ENCODE measurements around the gene TAF11L12. TPM values are rescaled to one million over a fixed set of nuclear protein-coding genes. Genes with fewer than 3 reads are reported as not detected.
"Not testable (repeated sequence)": the region's sequence is repeated elsewhere in the genome, so short reads cannot be mapped to it uniquely, and the experiment has no call there.

Gene TAF11L12
- total RNA-seq: not detected in 2 replicates
- long read RNA-seq: 0 reads

DNA sequence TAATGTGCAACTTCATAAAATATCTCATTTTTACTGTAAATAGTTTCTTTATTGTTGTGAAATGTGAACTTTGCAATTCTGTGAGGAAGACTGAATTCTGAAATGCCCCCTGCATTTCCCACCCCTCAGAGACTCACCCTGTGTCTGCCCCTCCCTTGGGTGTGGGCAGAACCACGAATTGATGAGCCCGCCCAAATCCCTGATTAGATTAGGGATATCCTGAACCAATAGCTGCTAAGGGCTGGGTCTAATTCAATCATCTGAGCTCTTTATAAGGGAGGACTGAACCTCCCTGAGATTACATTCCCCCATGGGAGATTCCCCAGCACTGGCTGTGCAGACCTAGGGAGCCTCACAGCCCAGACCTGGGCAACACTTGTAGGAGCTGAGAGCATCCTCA lies at the start of gene TAF11L12:
TSS of gene TAF11L12 (plus strand) at position 301 of the 400 bp plus-strand sequence.
- H3K27me3 Mint-ChIP-seq (ENCODE audit: low read depth); H3K9me3 Mint-ChIP-seq; H3K36me3 Mint-ChIP-seq (ENCODE audit: low read depth); H3K4me3 Mint-ChIP-seq; DNase-seq (ENCODE audit: low read depth, low spot score); H3K4me1 Mint-ChIP-seq: not testable (repeated sequence)
- H3K27ac Mint-ChIP-seq (ENCODE audit: unreplicated experiment): peak within 1 kb of the TSS; percentile 62

- H3K27ac Mint-ChIP-seq (ENCODE audit: unreplicated experiment); H3K4me1 Mint-ChIP-seq; H3K36me3 Mint-ChIP-seq (ENCODE audit: low read depth); DNase-seq (ENCODE audit: low read depth, low spot score); H3K4me3 Mint-ChIP-seq; H3K27me3 Mint-ChIP-seq (ENCODE audit: low read depth); H3K9me3 Mint-ChIP-seq: not testable (repeated sequence)
Measured at GRCh38 chr5:17585658-17586057, 24.5 kb upstream of the TAF11L12 start, which contains the start of gene TAF11L7. Gene TAF11L7, minus strand, starts transcription at chr5:17585758.

DNA sequence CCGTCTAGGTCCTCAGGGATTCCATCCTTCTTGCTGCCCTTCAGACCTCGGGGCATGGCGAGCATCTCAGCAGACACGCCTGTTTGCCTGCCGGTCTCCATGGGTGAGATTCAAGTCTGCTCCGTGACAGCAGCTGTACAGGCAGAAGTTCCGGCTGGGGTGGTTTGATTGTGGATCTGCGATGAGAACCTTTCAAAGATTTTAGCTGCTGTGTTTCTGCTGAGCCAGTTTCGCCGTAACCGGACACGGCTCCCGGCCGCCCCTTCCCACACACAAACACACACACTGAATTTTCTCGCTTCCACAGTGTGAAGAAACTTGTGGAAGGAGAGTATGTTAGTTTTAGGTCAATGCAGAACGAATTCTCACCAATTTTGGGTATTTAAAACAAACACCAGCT lies 19.3 kb upstream of the TAF11L12 start, which contains the start of gene TAF11L8:
TSS of gene TAF11L8 (minus strand) at position 101 of the 400 bp plus-strand sequence.
- H3K9me3 Mint-ChIP-seq; H3K4me3 Mint-ChIP-seq; H3K4me1 Mint-ChIP-seq; H3K27me3 Mint-ChIP-seq (ENCODE audit: low read depth); H3K27ac Mint-ChIP-seq (ENCODE audit: unreplicated experiment); H3K36me3 Mint-ChIP-seq (ENCODE audit: low read depth); DNase-seq (ENCODE audit: low read depth, low spot score): not testable (repeated sequence)

DNA sequence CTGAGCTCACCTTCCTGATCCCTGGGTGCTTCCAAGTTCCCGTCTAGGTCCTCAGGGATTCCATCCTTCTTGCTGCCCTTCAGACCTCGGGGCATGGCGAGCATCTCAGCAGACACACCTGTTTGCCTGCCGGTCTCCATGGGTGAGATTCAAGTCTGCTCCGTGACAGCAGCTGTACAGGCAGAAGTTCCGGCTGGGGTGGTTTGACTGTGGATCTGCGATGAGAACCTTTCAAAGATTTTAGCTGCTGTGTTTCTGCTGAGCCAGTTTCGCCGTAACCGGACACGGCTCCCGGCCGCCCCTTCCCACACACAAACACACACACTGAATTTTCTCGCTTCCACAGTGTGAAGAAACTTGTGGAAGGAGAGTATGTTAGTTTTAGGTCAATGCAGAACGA lies 15.9 kb upstream of the TAF11L12 start, which contains the start of gene TAF11L9:
TSS of gene TAF11L9 (minus strand) at position 140 of the 400 bp plus-strand sequence.
- peak; percentile 5 for DNase-seq (ENCODE audit: low read depth, low spot score)
- H3K27me3 Mint-ChIP-seq (ENCODE audit: low read depth); H3K4me3 Mint-ChIP-seq; H3K9me3 Mint-ChIP-seq; H3K27ac Mint-ChIP-seq (ENCODE audit: unreplicated experiment); H3K4me1 Mint-ChIP-seq; H3K36me3 Mint-ChIP-seq (ENCODE audit: low read depth): not testable (repeated sequence)

DNA sequence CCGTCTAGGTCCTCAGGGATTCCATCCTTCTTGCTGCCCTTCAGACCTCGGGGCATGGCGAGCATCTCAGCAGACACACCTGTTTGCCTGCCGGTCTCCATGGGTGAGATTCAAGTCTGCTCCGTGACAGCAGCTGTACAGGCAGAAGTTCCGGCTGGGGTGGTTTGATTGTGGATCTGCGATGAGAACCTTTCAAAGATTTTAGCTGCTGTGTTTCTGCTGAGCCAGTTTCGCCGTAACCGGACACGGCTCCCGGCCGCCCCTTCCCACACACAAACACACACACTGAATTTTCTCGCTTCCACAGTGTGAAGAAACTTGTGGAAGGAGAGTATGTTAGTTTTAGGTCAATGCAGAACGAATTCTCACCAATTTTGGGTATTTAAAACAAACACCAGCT lies 12.5 kb upstream of the TAF11L12 start, which contains the start of gene TAF11L10:
TSS of gene TAF11L10 (minus strand) at position 101 of the 400 bp plus-strand sequence.
- H3K4me1 Mint-ChIP-seq; H3K36me3 Mint-ChIP-seq (ENCODE audit: low read depth); DNase-seq (ENCODE audit: low read depth, low spot score); H3K4me3 Mint-ChIP-seq; H3K9me3 Mint-ChIP-seq; H3K27me3 Mint-ChIP-seq (ENCODE audit: low read depth); H3K27ac Mint-ChIP-seq (ENCODE audit: unreplicated experiment): not testable (repeated sequence)

GRCh38 chr5:17603880-17604279 lies 6.3 kb upstream of the TAF11L12 start, which contains the start of gene TAF11L11:
Gene TAF11L11, plus strand, starts transcription at chr5:17604183.
- H3K27ac Mint-ChIP-seq (ENCODE audit: unreplicated experiment); H3K27me3 Mint-ChIP-seq (ENCODE audit: low read depth); DNase-seq (ENCODE audit: low read depth, low spot score): not testable (repeated sequence)

DNA sequence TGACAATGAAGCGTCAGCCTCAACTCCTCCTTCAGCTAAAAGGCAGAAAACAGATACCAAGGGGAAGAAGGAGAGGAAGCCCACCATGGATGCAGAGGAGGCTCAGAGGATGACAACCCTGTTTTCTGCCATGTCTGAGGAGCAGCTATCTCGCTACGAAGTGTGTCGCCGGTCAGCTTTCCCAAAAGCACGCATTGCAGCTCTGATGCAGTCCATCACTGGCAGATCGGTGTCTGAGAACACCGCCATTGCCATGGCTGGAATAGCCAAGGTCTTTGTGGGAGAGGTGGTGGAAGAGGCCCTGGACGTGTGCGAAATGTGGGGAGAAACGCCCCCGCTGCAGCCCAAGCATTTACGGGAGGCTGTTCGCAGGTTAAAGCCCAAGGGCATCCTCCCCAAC lies 5.2 kb upstream of the TAF11L12 start:
- Mint-ChIP-seq H3K4me1 (no peaks in the 10 kb centered on the region), H3K4me3 (no peak overlapping the region)

More at GRCh38 chr5:17603880-17604279, 6.3 kb upstream of the TAF11L12 start, which contains the start of gene TAF11L11:
- H3K4me1 Mint-ChIP-seq; H3K4me3 Mint-ChIP-seq; H3K9me3 Mint-ChIP-seq; H3K36me3 Mint-ChIP-seq (ENCODE audit: low read depth): not testable (repeated sequence)

DNA sequence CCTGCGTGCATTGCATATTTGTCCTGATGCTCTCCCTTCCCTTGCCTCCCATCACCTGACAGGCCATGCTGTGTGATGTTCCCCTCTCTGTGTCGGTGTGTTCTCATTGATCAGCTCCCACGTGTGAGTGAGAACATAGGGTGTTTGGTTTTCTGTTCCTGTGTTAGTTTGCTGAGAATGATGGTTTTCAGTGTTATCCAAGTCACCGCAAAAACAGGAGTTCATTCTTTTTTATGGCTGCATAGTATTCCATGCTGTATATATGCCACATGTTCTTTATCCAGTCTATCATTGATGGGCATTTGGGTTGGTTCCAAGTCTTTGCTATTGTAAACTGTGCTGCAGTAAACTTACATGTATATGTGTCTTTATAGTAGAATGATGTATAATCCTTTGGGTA lies 2.7 kb upstream of the TAF11L12 start:
- H3K4me3 Mint-ChIP-seq; H3K27ac Mint-ChIP-seq (ENCODE audit: unreplicated experiment); H3K36me3 Mint-ChIP-seq (ENCODE audit: low read depth); H3K4me1 Mint-ChIP-seq; DNase-seq (ENCODE audit: low read depth, low spot score); H3K27me3 Mint-ChIP-seq (ENCODE audit: low read depth); H3K9me3 Mint-ChIP-seq: not testable (repeated sequence)

More for the DNA sequence above, 5.2 kb upstream of the TAF11L12 start:
- no peak for TF ChIP-seq CTCF (conservative IDR thresholded peaks at IDR 0.05)
- no peaks in the 10 kb centered on the region for H3K9me3 Mint-ChIP-seq
- no peak overlapping the region for H3K27ac Mint-ChIP-seq (ENCODE audit: unreplicated experiment)
- no peaks in the 10 kb centered on the region for H3K36me3 Mint-ChIP-seq (ENCODE audit: low read depth)
- no peaks in the 10 kb centered on the region for H3K27me3 Mint-ChIP-seq (ENCODE audit: low read depth)
- no peak for DNase-seq (ENCODE audit: low read depth, low spot score)

GRCh38 chr5:17614872-17615605 lies 4.8 kb downstream of the TAF11L12 start:
- H3K4me3 Mint-ChIP-seq: no peak overlapping the region
- TF ChIP-seq CTCF (conservative IDR thresholded peaks at IDR 0.05): no peak

More at GRCh38 chr5:17614872-17615605, 4.8 kb downstream of the TAF11L12 start:
- H3K27me3 Mint-ChIP-seq (ENCODE audit: low read depth): no peaks in the 10 kb centered on the region
- peaks cover 8% of the 10 kb centered on the region for H3K9me3 Mint-ChIP-seq
- no peak for DNase-seq (ENCODE audit: low read depth, low spot score)
- no peaks in the 10 kb centered on the region for H3K36me3 Mint-ChIP-seq (ENCODE audit: low read depth)
- no peaks in the 10 kb centered on the region for H3K4me1 Mint-ChIP-seq
- H3K27ac Mint-ChIP-seq (ENCODE audit: unreplicated experiment): no peak overlapping the region
